ENCODE measurements around the gene NKAIN4.

The NKAIN4 gene

DNA sequence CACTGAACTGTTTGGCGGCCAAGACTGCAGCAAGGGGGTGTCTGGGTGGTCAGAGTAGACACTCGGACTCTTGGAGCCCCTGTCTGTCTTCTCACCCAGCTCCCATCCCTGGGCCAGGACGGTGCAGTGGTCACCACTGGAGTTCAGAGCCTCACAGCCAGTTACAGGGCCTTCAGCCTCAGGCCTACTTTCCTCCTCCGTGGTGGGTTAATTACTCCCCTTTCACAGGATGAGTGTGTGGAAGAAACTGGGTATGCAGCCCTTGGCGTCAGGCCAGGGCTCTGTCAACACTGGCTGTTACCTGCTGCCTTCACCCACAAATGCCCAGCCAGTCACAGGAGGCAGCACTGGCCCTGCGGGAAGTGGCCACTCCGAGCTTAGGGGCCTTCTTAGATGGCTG is 36.6 kb downstream of the NKAIN4 start:
- no peak for DNase-seq

GRCh38 chr20:63216849-63217471 is 37.3 kb downstream of the NKAIN4 start:
- DNase-seq, result no peak

DNA sequence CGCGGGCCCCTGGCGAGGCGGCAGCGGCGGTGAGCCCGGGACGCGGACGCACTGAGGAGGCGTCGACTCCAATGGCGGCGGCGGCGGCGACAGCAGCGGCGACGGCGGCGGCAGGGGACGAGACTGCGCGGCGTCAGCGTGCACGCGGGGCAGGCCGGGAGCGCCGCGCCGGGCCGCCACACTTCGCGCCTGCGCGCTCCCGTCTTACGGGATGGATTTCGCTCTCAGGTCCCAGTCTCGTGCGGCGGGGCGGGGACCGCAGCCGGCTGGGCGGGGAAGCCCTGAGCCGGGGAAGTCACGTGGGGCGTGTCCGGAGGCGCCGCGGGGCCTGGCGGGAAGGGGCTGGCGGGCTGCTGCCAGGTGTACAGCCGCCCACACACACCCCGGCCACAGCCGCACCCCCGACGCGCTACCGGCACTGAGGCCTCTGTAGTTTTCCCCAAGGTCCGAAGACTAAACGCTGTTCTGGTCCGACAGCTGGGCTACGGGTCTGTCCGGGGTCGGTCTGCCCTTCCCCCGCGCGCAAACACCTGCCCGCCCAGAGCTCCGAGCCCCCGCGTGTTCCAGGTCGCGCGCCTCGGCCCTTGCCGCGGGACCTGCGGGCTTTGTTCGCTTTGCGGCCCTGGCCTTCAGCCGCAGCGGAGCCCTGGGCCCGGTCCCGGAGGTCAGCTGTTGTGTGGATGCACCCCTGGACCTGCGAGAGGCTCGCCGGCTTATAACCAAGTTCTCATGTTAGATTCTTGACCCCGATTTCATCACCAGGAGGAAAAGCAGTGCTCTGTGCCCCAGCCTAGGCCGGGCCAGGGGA is 38.0 kb downstream of the NKAIN4 start, which contains the start of gene YTHDF1:
Gene YTHDF1, minus strand, starts transcription at position 91 of the 808 bp plus-strand sequence. CDS start 239 bp downstream, outside the sequence.
- DNase-seq, result peak; percentile 96

DNA sequence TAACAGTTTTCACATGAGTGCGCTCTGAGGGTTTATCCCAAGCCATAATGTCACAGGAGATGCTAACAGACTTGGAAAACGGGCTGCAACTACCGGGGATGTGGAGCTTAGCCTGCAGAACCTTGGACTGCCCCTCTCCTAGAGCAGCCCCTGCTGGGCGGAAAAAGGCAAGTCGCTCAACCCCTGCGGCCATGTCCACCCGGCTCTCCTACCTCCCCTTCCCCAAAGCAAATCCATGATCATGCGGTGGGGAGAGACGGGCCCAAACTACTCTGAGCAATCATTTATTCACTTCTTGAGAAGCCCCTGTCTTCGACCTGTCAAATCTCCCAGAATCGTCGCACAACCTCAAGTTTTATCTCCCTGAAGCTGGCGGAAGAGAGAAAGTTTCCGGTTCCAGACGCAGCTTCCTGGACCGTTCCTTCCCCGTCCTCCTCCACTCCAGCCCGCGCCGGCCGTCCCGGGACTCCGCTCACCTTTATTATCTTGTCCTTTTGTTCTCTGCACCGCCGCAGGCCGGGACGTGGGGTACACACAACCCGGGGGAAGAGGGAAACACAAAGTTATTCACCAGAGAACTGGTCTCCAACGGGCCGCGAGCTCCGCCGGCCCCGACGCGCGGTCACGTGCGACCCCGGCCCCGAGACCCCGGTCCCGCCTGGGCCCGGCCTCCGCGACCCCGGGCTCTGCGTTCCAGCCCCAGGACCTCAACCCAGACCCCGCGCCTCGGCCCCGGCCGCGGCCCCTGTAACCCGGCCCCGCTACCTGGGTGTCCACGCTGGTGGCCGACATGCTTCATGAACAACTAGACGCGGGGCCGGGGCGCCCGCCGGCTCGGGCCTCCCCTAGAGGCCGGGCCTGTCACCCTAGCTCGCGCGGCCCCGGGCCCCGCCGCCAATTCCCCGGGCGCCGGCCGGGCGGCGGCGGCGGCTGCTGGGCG is 38.9 kb downstream of the NKAIN4 start:
- DNase-seq, result no peak

DNA sequence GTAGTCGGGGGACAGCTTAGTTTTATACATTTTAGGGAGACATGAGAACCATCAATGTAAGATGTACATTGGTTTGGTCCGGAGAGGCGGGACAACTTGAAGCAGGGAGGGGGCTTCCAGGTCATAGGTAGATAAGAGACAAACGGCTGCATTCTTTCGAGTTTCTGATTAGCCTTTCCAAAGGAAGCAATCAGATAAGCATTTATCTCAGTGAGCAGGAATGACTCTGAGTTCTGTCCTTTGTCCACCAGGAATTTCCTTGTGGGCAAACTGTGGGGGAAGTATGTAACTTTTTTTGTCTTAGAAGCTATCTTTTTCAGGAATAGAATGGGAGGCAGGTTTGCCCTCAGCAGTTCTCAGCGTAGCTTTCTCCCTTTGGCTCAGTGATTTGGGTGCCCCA is 39.7 kb downstream of the NKAIN4 start:
- no peak for DNase-seq

DNA sequence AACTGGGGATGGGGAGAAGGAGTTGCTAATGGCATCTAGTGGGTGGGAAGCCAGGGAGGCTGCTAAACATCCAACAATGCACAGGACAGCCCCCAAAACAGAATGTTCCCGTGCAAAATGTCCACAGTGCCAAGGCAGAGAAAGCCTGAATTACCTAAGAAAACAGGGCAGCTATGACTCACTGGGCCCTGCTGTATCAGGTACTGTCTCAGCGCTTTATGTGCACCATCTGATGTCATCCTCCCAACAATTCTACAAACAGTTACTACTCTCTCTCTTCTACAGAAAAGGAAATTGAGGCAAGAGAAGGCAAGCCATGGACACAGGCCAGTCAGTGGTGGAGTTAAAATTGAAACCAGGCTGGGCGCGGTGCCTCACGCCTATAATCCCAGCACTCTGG is 41.5 kb downstream of the NKAIN4 start:
- DNase-seq, result no peak

- DNase-seq, result no peak
These were observed 41.9 kb downstream of the NKAIN4 start for GRCh38 chr20:63212393-63212730.

GRCh38 chr20:63210011-63210605 is 44.2 kb downstream of the NKAIN4 start:
- no peak for DNase-seq

DNA sequence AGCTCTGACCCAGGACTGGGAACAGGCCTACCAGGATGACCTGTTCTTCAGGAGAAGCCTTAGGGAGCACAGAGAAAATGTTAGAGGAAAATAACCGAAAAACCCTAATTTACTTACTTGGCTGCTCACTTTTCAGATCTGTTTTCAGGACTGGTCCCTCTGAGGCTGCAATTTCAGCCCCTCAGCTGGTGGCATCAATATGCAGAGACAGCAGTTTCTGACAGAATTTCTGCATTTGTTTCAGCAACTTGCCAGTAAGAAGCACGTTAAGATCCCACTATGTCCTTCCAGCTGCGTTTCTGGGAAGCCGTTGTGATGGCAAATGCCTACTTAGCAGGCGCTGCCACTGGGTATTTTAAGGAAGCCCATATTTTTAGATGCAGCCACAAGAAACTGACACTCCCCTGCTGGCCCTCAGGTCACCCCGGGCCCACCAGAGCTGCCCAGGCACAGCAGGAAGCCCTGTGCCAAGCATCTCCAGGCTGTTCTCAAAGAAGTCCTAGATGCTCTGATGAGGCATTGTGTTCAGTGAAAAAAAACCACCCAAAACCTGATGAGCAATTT is 45.8 kb downstream of the NKAIN4 start:
- DNase-seq, result no peak

GRCh38 chr20:63206878-63207277 is 47.4 kb downstream of the NKAIN4 start:
- no peak for DNase-seq

DNA sequence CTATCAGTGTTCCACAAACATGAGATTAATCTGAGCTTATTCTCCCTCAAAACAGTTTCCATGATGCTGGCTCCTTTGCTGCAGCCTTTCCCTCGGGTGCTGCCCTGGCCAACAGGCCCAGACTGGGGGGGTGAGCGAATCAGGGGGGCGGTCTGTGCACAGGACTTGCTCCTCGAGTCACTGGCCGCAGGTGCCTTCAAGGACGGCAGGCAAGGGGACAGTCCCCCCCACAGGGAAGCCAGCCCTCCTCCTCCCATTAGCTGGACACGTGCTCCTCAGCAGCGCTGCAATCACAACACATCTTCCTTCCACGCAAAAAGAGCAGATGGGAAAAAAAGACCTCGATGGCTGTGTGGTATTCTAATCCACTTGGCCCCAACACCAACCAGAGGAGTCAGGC is 48.4 kb downstream of the NKAIN4 start:
- DNase-seq, result no peak

- DNase-seq, result no peak
These were observed 49.9 kb downstream of the NKAIN4 start for GRCh38 chr20:63204362-63204761.

DNA sequence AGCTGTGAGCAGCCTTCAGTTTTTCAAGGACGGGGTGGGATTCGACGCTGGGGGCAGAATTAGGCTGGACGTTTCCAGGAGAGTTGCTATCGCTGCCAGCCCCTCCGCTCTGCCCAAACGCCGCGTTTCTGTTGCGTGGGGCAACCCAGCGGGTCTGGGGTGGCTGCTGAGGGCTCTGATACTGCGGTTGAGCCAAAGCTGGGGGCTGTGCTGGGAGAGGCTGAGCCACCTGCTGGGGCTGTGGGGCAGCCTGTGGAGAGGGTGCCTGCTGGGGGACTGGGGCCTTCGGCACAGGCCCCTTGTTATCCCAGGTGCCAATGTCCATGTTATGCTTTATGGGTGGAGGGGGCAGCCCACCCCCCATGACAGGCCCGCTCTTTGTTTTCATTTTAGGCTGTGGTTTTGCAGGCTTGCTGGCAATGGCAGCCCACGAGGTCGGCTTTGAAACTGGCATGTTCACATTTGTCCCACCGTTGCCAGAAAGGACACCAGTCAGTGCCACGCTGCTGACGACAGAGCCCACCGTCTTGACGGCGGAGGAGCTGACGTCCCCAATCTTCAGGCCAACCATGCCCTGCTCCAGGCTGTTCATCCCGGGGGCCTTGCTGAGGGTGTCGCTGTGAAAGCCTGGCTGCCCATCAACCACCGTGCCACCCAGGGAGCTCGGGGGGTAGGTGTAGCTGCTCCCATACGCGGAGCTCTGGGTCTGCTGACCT is 51.3 kb downstream of the NKAIN4 start:
- DNase-seq, result no peak

GRCh38 chr20:63202021-63202420 is 52.2 kb downstream of the NKAIN4 start:
- no peak for DNase-seq

DNA sequence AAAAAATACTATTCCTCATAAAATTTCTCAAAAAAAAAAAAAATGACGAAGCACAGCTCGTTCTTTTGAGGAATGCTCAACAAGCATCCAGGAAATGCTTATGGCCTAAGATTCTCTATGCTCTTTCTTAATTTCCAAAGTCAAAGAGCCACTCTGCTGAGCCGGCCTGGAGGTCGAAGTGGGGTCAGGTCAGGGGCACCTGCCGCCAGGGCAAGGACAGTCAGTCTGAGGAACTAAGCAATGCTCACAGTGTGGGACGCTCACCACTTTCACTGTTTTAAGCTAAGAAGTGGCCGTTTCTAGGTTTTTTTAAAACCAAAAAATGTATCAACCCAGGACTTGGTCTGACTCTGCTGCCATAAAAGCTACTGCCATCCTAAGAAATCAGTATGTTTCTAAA is 55.7 kb downstream of the NKAIN4 start:
- DNase-seq, result no peak

DNA sequence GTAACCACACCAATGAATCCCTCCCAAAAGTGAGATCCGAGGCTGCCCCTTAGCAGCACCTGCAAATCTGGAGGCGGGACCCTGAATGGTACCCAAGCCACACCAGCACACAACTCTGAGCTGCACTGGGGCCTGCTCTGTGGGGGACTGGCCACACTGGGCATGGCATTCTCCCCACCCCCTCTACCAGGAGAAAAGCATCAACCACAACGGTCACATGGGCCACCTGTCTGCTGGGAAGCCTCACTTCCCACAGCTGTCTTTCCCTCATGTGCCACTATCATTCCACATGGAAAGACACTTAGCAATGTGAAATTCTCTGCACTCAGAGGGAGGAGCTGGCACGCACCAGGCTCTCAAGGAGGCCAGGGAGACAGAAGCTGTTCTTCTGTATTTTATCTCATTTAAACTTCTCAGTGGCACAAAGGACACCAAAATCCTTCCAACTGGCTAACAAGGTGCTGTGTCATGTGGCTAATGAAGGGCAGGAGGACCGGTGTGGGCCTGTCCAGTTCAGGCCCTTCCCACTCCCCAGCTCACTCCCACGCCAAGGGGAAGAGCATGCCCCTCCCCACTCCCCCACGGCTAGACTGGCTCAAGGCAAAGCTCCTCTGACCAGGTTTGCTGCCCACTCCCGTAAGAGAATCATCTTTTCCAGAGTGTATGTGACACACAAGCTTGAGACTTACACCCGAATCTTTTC is 57.3 kb downstream of the NKAIN4 start:
- DNase-seq, result no peak

- no peak for DNase-seq
These were observed 59.5 kb downstream of the NKAIN4 start for GRCh38 chr20:63194797-63195173.

- DNase-seq, result no peak
These were observed 60.1 kb downstream of the NKAIN4 start for GRCh38 chr20:63194007-63194796.

GRCh38 chr20:63192721-63193120 is 61.5 kb downstream of the NKAIN4 start:
- DNase-seq, result no peak

DNA sequence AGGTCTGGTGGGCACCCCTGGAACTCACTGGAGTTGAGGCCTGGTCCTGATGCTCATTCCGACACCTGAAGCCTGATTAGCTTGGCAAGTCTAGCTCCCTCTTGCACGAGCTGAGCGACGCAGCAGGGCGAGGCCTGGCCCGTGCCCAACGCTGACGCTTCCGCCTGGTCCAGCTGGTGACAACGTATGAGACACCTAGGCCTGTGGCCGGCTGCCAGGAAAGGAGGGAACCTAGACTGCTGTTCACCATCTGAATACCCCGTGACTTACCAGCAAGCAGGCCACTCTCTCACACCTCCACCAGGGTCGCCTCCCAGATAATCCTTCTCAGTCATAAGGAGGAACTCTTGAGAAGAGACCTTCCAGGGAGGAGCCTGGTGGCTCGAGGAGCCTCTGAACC is 62.9 kb downstream of the NKAIN4 start:
- no peak for DNase-seq

- DNase-seq, result no peak
These were observed 63.4 kb downstream of the NKAIN4 start for GRCh38 chr20:63190828-63191227.
